PFSK-1 (cell line): ENCODE measurements around the gene LCAT.

Experiments
- POLR2AphosphoS5 ChIP-seq: IDR thresholded peaks from 2 replicates; pipeline ENCODE4 v1.6.1; 2012; ENCODE audit warnings: low read depth, mild to moderate bottlenecking, control low read depth, low read length, moderate library complexity
- REST ChIP-seq, 2 experiments: IDR thresholded peaks; 2 replicates each; pipeline versions ENCODE4 v1.6.1 to v1.8.0; 2011 to 2012; ENCODE audit warnings: low read depth in 2 of 2, low read length in 2 of 2, control low read depth in 1 of 2, inconsistent platforms in 1 of 2, mild to moderate bottlenecking in 1 of 2, moderate library complexity in 1 of 2; ENCODE audit not compliant: insufficient read depth in 1 of 2
- SIN3A ChIP-seq: IDR thresholded peaks from 2 replicates; pipeline ENCODE4 v1.6.1; 2012; ENCODE audit warnings: mild to moderate bottlenecking, low read length, moderate library complexity, borderline replicate concordance; ENCODE audit not compliant: insufficient read depth
- TAF1 ChIP-seq: IDR thresholded peaks from 2 replicates; pipeline ENCODE4 v1.6.1; 2012; ENCODE audit warnings: low read length, control low read depth, borderline replicate concordance; ENCODE audit not compliant: insufficient read depth

DNA sequence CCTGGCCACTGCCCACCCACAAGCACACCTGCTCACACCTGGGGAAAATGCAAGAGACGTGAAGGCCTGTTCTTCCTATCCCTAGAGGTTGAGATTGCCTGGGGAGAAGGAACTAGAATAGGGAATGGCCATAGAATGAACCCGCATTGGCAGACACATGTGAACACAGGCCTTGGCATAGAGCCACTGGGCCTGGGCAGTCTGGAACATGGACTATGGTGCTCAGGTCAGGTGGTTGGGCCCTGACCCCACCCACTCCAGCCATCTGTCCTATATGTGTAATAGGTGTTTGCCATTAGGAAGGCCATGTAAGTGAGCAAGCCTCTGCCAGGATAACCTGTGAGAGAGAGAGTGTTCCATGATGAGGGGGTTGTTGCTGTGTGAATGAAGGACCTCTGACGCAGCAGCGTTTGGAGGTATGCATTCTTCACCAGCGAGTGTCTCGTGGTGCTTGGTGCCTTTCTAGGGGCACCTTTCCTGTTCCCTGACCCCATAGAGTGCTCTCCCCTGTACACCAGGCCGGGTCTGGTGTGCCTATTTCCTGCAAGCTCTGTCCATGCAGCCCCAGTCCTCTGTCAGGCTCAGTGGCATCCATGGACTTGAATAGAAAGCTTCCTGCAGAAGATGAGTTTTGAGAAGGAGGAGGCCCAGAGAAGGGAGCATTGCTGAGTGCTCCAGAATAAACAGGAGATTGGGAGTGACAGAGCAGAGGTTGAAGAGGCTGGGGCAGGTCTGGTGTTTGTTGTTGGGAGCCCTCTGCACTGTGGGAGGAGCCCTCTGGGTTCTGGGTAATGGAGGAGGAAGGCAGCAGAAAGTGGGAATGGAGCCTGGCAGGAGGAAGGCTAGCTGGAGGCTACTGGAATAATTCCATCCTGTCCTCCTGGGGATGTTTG is 27.8 kb downstream of the LCAT start:
- no peak for TF ChIP-seq POLR2AphosphoS5
- no peak for TF ChIP-seq TAF1
- no peak for TF ChIP-seq REST (IDR thresholded peaks at IDR 0.05; ENCODE audit: insufficient read depth in 1 of 2, low read depth in 2 of 2, low read length in 2 of 2)
- no peak for TF ChIP-seq SIN3A
